ENCODE data around the gene IL18. TPM values are rescaled to one million over a fixed set of nuclear protein-coding genes. Genes with fewer than 3 reads are reported as not detected.

The IL18 gene
- total and polyA plus RNA-seq, 2 experiments from 2014 or later: 0.28 to 1.7 TPM

GRCh38 chr11:112212290-112212689, 48.4 kb upstream of the IL18 start (continued):
- no peak for TF ChIP-seq POLR2AphosphoS5 (IDR thresholded peaks at IDR 0.05; ENCODE audit: low read depth)

- no peaks in the 10 kb centered on the region for H3K9me2 ChIP-seq (ENCODE audit: insufficient read depth)
- Mint-ChIP-seq H3K4me1 (no peaks in the 10 kb centered on the region), H3K36me3 (ENCODE audit: low read depth) (no peaks in the 10 kb centered on the region), H3K9me3 (peaks cover 3% of the 10 kb centered on the region; the same call in 2 of the 3 replicates), H3K4me3 (no peak overlapping the region), H3K27me3 (ENCODE audit: insufficient read depth, low read depth, poor library complexity) (no peaks in the 10 kb centered on the region), H3K27ac (no peak overlapping the region)
- no peaks in the 10 kb centered on the region for H3F3A ChIP-seq (replicated peaks; ENCODE audit: low read depth)
- TF ChIP-seq ETS1 (IDR thresholded peaks at IDR 0.05) (no peak), ZNF114 (CRISPR knock-in tag; IDR thresholded peaks at IDR 0.05) (no peak), NANOG (IDR thresholded peaks at IDR 0.05; ENCODE audit: borderline replicate concordance) (no peak), POLR2AphosphoS5 (IDR thresholded peaks at IDR 0.05; ENCODE audit: low read depth) (no peak), STAT1 (IDR thresholded peaks at IDR 0.05; ENCODE audit: unreplicated experiment) (no peak), CTCF (conservative IDR thresholded peaks at IDR 0.05; ENCODE audit: low read depth in 2 of 2) (no peak)
- no peak overlapping the region for H3K27ac ChIP-seq (ENCODE audit: low read depth)
- H3K4me3 ChIP-seq: no peak overlapping the region
- DNase-seq (ENCODE audit: low spot score): no peak
- no peaks in the 10 kb centered on the region for H3K36me3 ChIP-seq (ENCODE audit: insufficient read depth)
- no peaks in the 10 kb centered on the region for H3K4me1 ChIP-seq (ENCODE audit: insufficient read depth)
- no peaks in the 10 kb centered on the region for H3K27me3 ChIP-seq (ENCODE audit: insufficient read depth)
- no peak overlapping the region for H3K4me2 ChIP-seq
- no peaks in the 10 kb centered on the region for H3K79me2 ChIP-seq (replicated peaks; ENCODE audit: insufficient read depth)
- H4K20me1 ChIP-seq (replicated peaks; ENCODE audit: insufficient read depth): no peaks in the 10 kb centered on the region
- ATAC-seq: no peak
- H2AFZ ChIP-seq: no peak overlapping the region
Measured at GRCh38 chr11:112211536-112211935, 47.6 kb upstream of the IL18 start.

- Mint-ChIP-seq H3K4me1 (no peaks in the 10 kb centered on the region), H3K4me3 (no peak overlapping the region), H3K36me3 (ENCODE audit: low read depth) (no peaks in the 10 kb centered on the region), H3K9me3 (peaks cover 4% of the 10 kb centered on the region; the same call in 2 of the 3 replicates), H3K27me3 (ENCODE audit: insufficient read depth, low read depth, poor library complexity) (no peaks in the 10 kb centered on the region), H3K27ac (no peak overlapping the region)
- no peaks in the 10 kb centered on the region for H3F3A ChIP-seq (replicated peaks; ENCODE audit: low read depth)
- H3K36me3 ChIP-seq (ENCODE audit: insufficient read depth): no peaks in the 10 kb centered on the region
- no peak overlapping the region for H3K27ac ChIP-seq (ENCODE audit: low read depth)
- no peaks in the 10 kb centered on the region for H4K20me1 ChIP-seq (replicated peaks; ENCODE audit: insufficient read depth)
- no peak overlapping the region for H2AFZ ChIP-seq
- no peak for DNase-seq (ENCODE audit: low spot score)
- H3K4me2 ChIP-seq: no peak overlapping the region
- ATAC-seq: no peak
- no peaks in the 10 kb centered on the region for H3K27me3 ChIP-seq (ENCODE audit: insufficient read depth)
- no peaks in the 10 kb centered on the region for H3K9me2 ChIP-seq (ENCODE audit: insufficient read depth)
- H3K79me2 ChIP-seq (replicated peaks; ENCODE audit: insufficient read depth): no peaks in the 10 kb centered on the region
- H3K4me1 ChIP-seq (ENCODE audit: insufficient read depth): no peaks in the 10 kb centered on the region
- H3K4me3 ChIP-seq: no peak overlapping the region
- TF ChIP-seq EZH2phosphoT487 (IDR thresholded peaks at IDR 0.05; ENCODE audit: unreplicated experiment) (no peak), REST (IDR thresholded peaks at IDR 0.05; ENCODE audit: unreplicated experiment) (no peak)
Measured at GRCh38 chr11:112210890-112211289, 47.0 kb upstream of the IL18 start.

All from GM23338 (cell line).